ENCODE measurements around the gene DNM2. TPM values are rescaled to one million over a fixed set of nuclear protein-coding genes. Genes with fewer than 3 reads are reported as not detected.

Gene DNM2
- total and polyA plus RNA-seq, 10 of the 15 experiments (the other 5 are each of a cell fraction or from before 2014, with no cell fraction given) = 1.2 to 146 (median 68.9) TPM

- TF ChIP-seq SUZ12 (IDR thresholded peaks at IDR 0.05; ENCODE audit: unreplicated experiment) (no peak), JUNB (IDR thresholded peaks at IDR 0.05) (no peak), NFXL1 (IDR thresholded peaks at IDR 0.05; ENCODE audit: borderline replicate concordance) (no peak)
Observed at GRCh38 chr19:10850631-10851030, 132.8 kb downstream of the DNM2 start (continued).

- H3K36me3 ChIP-seq (ENCODE audit: control insufficient read depth in 2 of 2, insufficient read depth in 2 of 2, low read length in 1 of 2) = no peaks in the 10 kb centered on the region
- BruUV-seq (replicated peaks) = no TSS peak
- no peak overlapping the region for H3K4me3 ChIP-seq
- TF ChIP-seq BCLAF1 (IDR thresholded peaks at IDR 0.05) (no peak), KLF5 (IDR thresholded peaks at IDR 0.05; ENCODE audit: partially characterized antibody) (no peak), RAD21 (IDR thresholded peaks at IDR 0.05; ENCODE audit: insufficient read depth, low read depth, low read length) (no peak), ZBTB40 (IDR thresholded peaks at IDR 0.05; ENCODE audit: borderline replicate concordance) (no peak), CEBPB (IDR thresholded peaks at IDR 0.05; ENCODE audit: borderline replicate concordance in 1 of 2, low read depth in 2 of 2, low read length in 2 of 2) (no peak), BMI1 (IDR thresholded peaks at IDR 0.05; ENCODE audit: borderline replicate concordance) (no peak), NFIC (IDR thresholded peaks at IDR 0.05; ENCODE audit: low read depth, low read length) (no peak)
- FAIRE-seq = no peak
- in situ Hi-C loops (cut with MboI) (no loop called here), intact Hi-C loops (cut with micrococcal nuclease; ENCODE audit: unreplicated experiment) (no loop called here)
- no peaks in the 10 kb centered on the region for H3K27me3 ChIP-seq (replicated peaks in 1 of 2; ENCODE audit: control insufficient read depth in 2 of 2, insufficient read depth in 2 of 2, low read length in 1 of 2)
- WGBS (ENCODE audit: insufficient coverage, insufficient replicate concordance, low lambda C conversion rate, missing lambda C conversion rate) = 42% methylated on average over 7 of the region's 7 CpGs
- ChIA-PET POLR2A (no interaction called here), RAD21 (ENCODE audit: unreplicated experiment) (no interaction called here), SMC1A (ENCODE audit: uncharacterized antibody, unreplicated experiment) (no interaction called here), CTCF (interaction anchor here (1.4 to 4.3 kb wide), 3 partner anchors 11 to 135 kb away, joined by 6 to 42 read pairs (median 41); partner anchors contain the start of gene DNM2)
- H3K9ac ChIP-seq (ENCODE audit: control insufficient read depth, insufficient read depth, low read length) = no peak overlapping the region
- no peak for DNase-seq (ENCODE audit: low read depth, low spot score)
- no peaks in the 10 kb centered on the region for H3K9me3 ChIP-seq (replicated peaks; ENCODE audit: control insufficient read depth, insufficient read depth, low read length)
- H3K4me2 ChIP-seq (ENCODE audit: control insufficient read depth, insufficient read depth) = no peak overlapping the region
- no peaks in the 10 kb centered on the region for H3K79me2 ChIP-seq (ENCODE audit: control insufficient read depth, insufficient read depth, low read length)
- H4K20me1 ChIP-seq (ENCODE audit: control insufficient read depth, insufficient read depth) = no peaks in the 10 kb centered on the region
- H3K27ac ChIP-seq (ENCODE audit: control insufficient read depth, insufficient read depth) = no peak overlapping the region
- peaks cover 9% of the 10 kb centered on the region for H3K4me1 ChIP-seq (ENCODE audit: control insufficient read depth, insufficient read depth, low read length)
- no peak overlapping the region for H2AFZ ChIP-seq (ENCODE audit: control insufficient read depth, low read depth, low read length)
- no peak for ATAC-seq
Observed at GRCh38 chr19:10852098-10852800, 134.4 kb downstream of the DNM2 start.
